GM21390 (cell line): ENCODE measurements around the gene MAP6.
A peak's percentile ranks its signal among the peaks of the same experiment; 100 is the strongest.

Experiments used
- ATAC-seq: cut with Tn5 transposase; IDR thresholded peaks from one replicate; pipeline ENCODE4 v1.9.1; 2021; ENCODE audit not compliant: unreplicated experiment

Gene MAP6

GRCh38 chr11:75667255-75667830 lies 1.5 kb downstream of the MAP6 start:
- no peak for ATAC-seq

GRCh38 chr11:75665990-75666389 lies 2.8 kb downstream of the MAP6 start:
- ATAC-seq: no peak

GRCh38 chr11:75665126-75665525 lies 3.7 kb downstream of the MAP6 start:
- ATAC-seq: no peak

GRCh38 chr11:75664389-75664788 lies 4.4 kb downstream of the MAP6 start:
- no peak for ATAC-seq

GRCh38 chr11:75663808-75664207 lies 5.0 kb downstream of the MAP6 start:
- ATAC-seq: no peak

GRCh38 chr11:75659836-75660235 lies 9.0 kb downstream of the MAP6 start:
- ATAC-seq: no peak

GRCh38 chr11:75656044-75656727 lies 12.7 kb downstream of the MAP6 start:
- ATAC-seq: no peak

- ATAC-seq: no peak
These were observed 13.2 kb downstream of the MAP6 start for GRCh38 chr11:75655605-75656004.

GRCh38 chr11:75654314-75654713 lies 14.5 kb downstream of the MAP6 start:
- ATAC-seq: peak; percentile 72

- no peak for ATAC-seq
These were observed 15.3 kb downstream of the MAP6 start for GRCh38 chr11:75653532-75653931.

- ATAC-seq: no peak
These were observed 15.9 kb downstream of the MAP6 start for GRCh38 chr11:75652936-75653335.

- ATAC-seq: no peak
These were observed 17.6 kb downstream of the MAP6 start for GRCh38 chr11:75651218-75651617.

- no peak for ATAC-seq
These were observed 18.6 kb downstream of the MAP6 start for GRCh38 chr11:75650167-75650723.

GRCh38 chr11:75644946-75645345 lies 23.9 kb downstream of the MAP6 start:
- no peak for ATAC-seq

- no peak for ATAC-seq
These were observed 24.5 kb downstream of the MAP6 start for GRCh38 chr11:75644370-75644769.

GRCh38 chr11:75642402-75643113 lies 26.3 kb downstream of the MAP6 start:
- no peak for ATAC-seq

GRCh38 chr11:75639762-75640181 lies 29.1 kb downstream of the MAP6 start:
- no peak for ATAC-seq

- no peak for ATAC-seq
These were observed 30.8 kb downstream of the MAP6 start for GRCh38 chr11:75637998-75638397.

- ATAC-seq: no peak
These were observed 33.6 kb downstream of the MAP6 start for GRCh38 chr11:75635066-75635862.

GRCh38 chr11:75633409-75634066 lies 35.3 kb downstream of the MAP6 start:
- ATAC-seq: no peak

- ATAC-seq: no peak
These were observed 35.9 kb downstream of the MAP6 start for GRCh38 chr11:75632962-75633361.
